ENCODE measurements around the gene MORC1.

DNA sequence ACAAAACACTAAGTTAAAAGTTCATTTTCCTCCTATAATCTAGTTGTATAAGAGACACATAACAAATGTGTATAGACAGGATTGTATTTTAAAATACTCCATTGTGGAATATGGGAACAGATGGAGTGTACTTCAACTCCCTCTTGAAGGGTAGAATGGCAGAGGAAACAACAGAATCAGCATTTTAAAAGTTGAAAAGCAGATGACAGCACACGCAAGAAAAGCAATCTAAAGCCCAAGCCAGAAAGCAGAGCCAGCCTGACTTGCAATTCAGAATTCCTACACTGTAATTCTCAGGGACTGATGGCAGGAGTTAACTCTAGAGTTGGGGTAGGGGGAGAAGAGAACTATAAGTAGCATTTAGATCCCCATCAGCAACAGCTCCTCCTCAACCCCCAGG, 22.8 kb downstream of the MORC1 start:
- no peak for TF ChIP-seq EZH2 (IDR thresholded peaks at IDR 0.05; ENCODE audit: borderline replicate concordance, low read depth, low read length, severe bottlenecking)
- TF ChIP-seq, protein P1, sequence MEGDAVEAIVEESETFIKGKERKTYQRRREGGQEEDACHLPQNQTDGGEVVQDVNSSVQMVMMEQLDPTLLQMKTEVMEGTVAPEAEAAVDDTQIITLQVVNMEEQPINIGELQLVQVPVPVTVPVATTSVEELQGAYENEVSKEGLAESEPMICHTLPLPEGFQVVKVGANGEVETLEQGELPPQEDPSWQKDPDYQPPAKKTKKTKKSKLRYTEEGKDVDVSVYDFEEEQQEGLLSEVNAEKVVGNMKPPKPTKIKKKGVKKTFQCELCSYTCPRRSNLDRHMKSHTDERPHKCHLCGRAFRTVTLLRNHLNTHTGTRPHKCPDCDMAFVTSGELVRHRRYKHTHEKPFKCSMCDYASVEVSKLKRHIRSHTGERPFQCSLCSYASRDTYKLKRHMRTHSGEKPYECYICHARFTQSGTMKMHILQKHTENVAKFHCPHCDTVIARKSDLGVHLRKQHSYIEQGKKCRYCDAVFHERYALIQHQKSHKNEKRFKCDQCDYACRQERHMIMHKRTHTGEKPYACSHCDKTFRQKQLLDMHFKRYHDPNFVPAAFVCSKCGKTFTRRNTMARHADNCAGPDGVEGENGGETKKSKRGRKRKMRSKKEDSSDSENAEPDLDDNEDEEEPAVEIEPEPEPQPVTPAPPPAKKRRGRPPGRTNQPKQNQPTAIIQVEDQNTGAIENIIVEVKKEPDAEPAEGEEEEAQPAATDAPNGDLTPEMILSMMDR (IDR thresholded peaks at IDR 0.05; ENCODE audit: borderline replicate concordance, extremely low read depth, low read length, poor library complexity, severe bottlenecking), result no peak

All from DND-41 (cell line).